ENCODE data around the gene STK31.
"Not testable (repeated sequence)": the region's sequence is repeated elsewhere in the genome, so short reads cannot be mapped to it uniquely, and the experiment has no call there.

STK31 gene

GRCh38 chr7:23710000-23710399 lies at the start of gene STK31:
Gene STK31, plus strand, starts transcription at chr7:23710219. Its CDS starts 67 bp downstream, at chr7:23710286.
- DNase-seq, result no peak

GRCh38 chr7:23661385-23661784 lies 48.6 kb upstream of the STK31 start:
- DNase-seq, result no peak

- no peak for DNase-seq
These were observed 47.7 kb upstream of the STK31 start for GRCh38 chr7:23662124-23662983.

- no peak for DNase-seq
These were observed 47.1 kb upstream of the STK31 start for GRCh38 chr7:23662984-23663313.

- DNase-seq, result no peak
These were observed 45.9 kb upstream of the STK31 start for GRCh38 chr7:23664122-23664521.

- no peak for DNase-seq
These were observed 38.0 kb upstream of the STK31 start for GRCh38 chr7:23672033-23672432.

GRCh38 chr7:23679898-23680413 lies 30.1 kb upstream of the STK31 start, which contains the start of gene FAM221A:
Gene FAM221A, plus strand, starts transcription at chr7:23680199. Its CDS starts 20 bp downstream, at chr7:23680219.
- DNase-seq, result peak; percentile 79 to 84

- DNase-seq, result peak; percentile 41 to 54
These were observed 29.3 kb upstream of the STK31 start for GRCh38 chr7:23680414-23681405.

- not testable (repeated sequence) for DNase-seq
These were observed 26.0 kb upstream of the STK31 start for GRCh38 chr7:23684041-23684440.

GRCh38 chr7:23685731-23686130 lies 24.3 kb upstream of the STK31 start:
- no peak for DNase-seq

GRCh38 chr7:23687011-23687410 lies 23.0 kb upstream of the STK31 start:
- no peak for DNase-seq

GRCh38 chr7:23689165-23689564 lies 20.9 kb upstream of the STK31 start:
- no peak for DNase-seq

- DNase-seq, result no peak
These were observed 18.7 kb upstream of the STK31 start for GRCh38 chr7:23691320-23691719.

- DNase-seq, result no peak
These were observed 16.8 kb upstream of the STK31 start for GRCh38 chr7:23693224-23693623.

- DNase-seq, result peak; percentile 53 to 57
These were observed 13.0 kb upstream of the STK31 start for GRCh38 chr7:23696916-23697441.

- no peak for DNase-seq
These were observed 11.2 kb upstream of the STK31 start for GRCh38 chr7:23698822-23699221.

- DNase-seq, result no peak
These were observed 10.0 kb upstream of the STK31 start for GRCh38 chr7:23700046-23700445.

- no peak for DNase-seq
These were observed 803 bp upstream of the STK31 start for GRCh38 chr7:23709081-23709750.

- DNase-seq, result peak in 1 of 2 donors; percentile 58
These were observed 2.6 kb downstream of the STK31 start for GRCh38 chr7:23712368-23713284.

GRCh38 chr7:23713285-23714149 lies 3.5 kb downstream of the STK31 start:
- DNase-seq, result no peak
